ENCODE results near the gene TAGAP. TPM values are rescaled to one million over a fixed set of nuclear protein-coding genes. Genes with fewer than 3 reads are reported as not detected.

Gene TAGAP
- total RNA-seq, 1 experiment from 2014 or later: 0.30 TPM

- ChIA-PET RAD21 (ENCODE audit: low non-redundant PET in 1 of 2, low total read pairs in 2 of 2, uncharacterized antibody in 2 of 2, unreplicated experiment in 2 of 2) (no interaction called here), CTCF (interaction anchor here (0.9 to 1.3 kb wide), 5 partner anchors 40 to 781 kb away, joined by 3 to 7 read pairs (median 5); no protein-coding TSS in a partner anchor), POLR2A (interaction anchor here (0.9 to 1.2 kb wide), 4 partner anchors 8 to 133 kb away, joined by 3 to 5 read pairs (median 3); no protein-coding TSS in a partner anchor)
- ATAC-seq: peak; percentile 55
- DNase-seq (ENCODE audit: low read depth, low spot score): peak; percentile 85
- BruUV-seq (replicated peaks): no TSS peak
- Histone ChIP-seq H3K4me1 (ENCODE audit: control insufficient read depth in 1 of 2, insufficient read depth in 2 of 2, low read length in 2 of 2) (peaks cover 30 to 41% of the 10 kb centered on the region in 2 experiments), H3K9ac (ENCODE audit: low read length) (peak overlapping the region; percentile 89), H3K79me2 (ENCODE audit: insufficient read depth, low read length) (peaks cover 50% of the 10 kb centered on the region), H4K20me1 (ENCODE audit: insufficient read depth) (no peaks in the 10 kb centered on the region), H3K27ac (ENCODE audit: low read depth, low read length) (peak overlapping the region; percentile 85), H3K27me3 (ENCODE audit: insufficient read depth, low read length) (no peaks in the 10 kb centered on the region), H3K4me2 (ENCODE audit: low read length) (peak overlapping the region; percentile 92), H3K9me2 (ENCODE audit: insufficient read depth) (no peaks in the 10 kb centered on the region), H3K36me3 (ENCODE audit: control insufficient read depth in 1 of 2, insufficient read depth in 2 of 2, low read length in 2 of 2) (no peaks in the 10 kb centered on the region), H2AFZ (ENCODE audit: low read depth, low read length, poor library complexity, severe bottlenecking) (no peak overlapping the region), H3K4me3 (replicated peaks in 1 of 2; ENCODE audit: low read depth in 1 of 2, low read length in 2 of 2) (peak overlapping the region; percentile 40 to 50), H3K9me3 (ENCODE audit: control insufficient read depth in 1 of 2, insufficient read depth in 1 of 2, low read depth in 1 of 2, low read length in 2 of 2) (no peaks in the 10 kb centered on the region)
- intact Hi-C loops (cut with micrococcal nuclease): loop anchor here (10.0 kb wide), 1 partner anchor 298 kb away; no protein-coding TSS in a partner anchor
- TF ChIP-seq YY1 (IDR thresholded peaks at IDR 0.05; ENCODE audit: extremely low read depth, insufficient replicate concordance, low read depth, low read length) (peak; percentile 54), POLR2AphosphoS5 (IDR thresholded peaks at IDR 0.05; ENCODE audit: low read depth, low read length) (peak; percentile 88), POLR2A (IDR thresholded peaks at IDR 0.05; ENCODE audit: borderline replicate concordance, extremely low read depth, insufficient read depth, insufficient read length) (peak; percentile 22), ZNF274 (IDR thresholded peaks at IDR 0.05; ENCODE audit: low read depth, low read length) (no peak), RAD21 (IDR thresholded peaks at IDR 0.05; ENCODE audit: low read depth) (no peak)
These were observed 42.2 kb downstream of the TAGAP start for GRCh38 chr6:159002432-159003155.

GRCh38 chr6:158999666-159000403 is 45.0 kb downstream of the TAGAP start, which contains the start of gene RSPH3:
TSS of gene RSPH3 (minus strand) at chr6:159000202. CDS start at chr6:158999550, 652 bp downstream.
- H3K9ac ChIP-seq (ENCODE audit: low read length): peak within 1 kb of the TSS; percentile 89
- peak within 1 kb of the TSS; percentile 92 for H3K4me2 ChIP-seq (ENCODE audit: low read length)
- ATAC-seq: peak; percentile 80
- TF ChIP-seq ZFX (IDR thresholded peaks at IDR 0.05) (peak; percentile 85), ZNF274 (IDR thresholded peaks at IDR 0.05; ENCODE audit: low read depth, low read length) (no peak), POLR2A (IDR thresholded peaks at IDR 0.05; ENCODE audit: borderline replicate concordance, extremely low read depth, insufficient read depth, insufficient read length) (peak; percentile 94), YY1 (IDR thresholded peaks at IDR 0.05; ENCODE audit: extremely low read depth, insufficient replicate concordance, low read depth, low read length) (no peak), EZH2 (IDR thresholded peaks at IDR 0.05) (no peak), SIN3A (IDR thresholded peaks at IDR 0.05; ENCODE audit: low read depth) (no peak), CTCF (IDR thresholded peaks at IDR 0.05 in 2 of 3, conservative IDR thresholded peaks at IDR 0.05 in 1 of 3; ENCODE audit: borderline replicate concordance in 1 of 3, insufficient read depth in 1 of 3, low read depth in 2 of 3, low read length in 2 of 3) (0 out of 6 replicates have a peak, but pooled peaks of 1 of the 3 experiments have one; percentile 7), EGR1 (IDR thresholded peaks at IDR 0.05; ENCODE audit: low read depth) (no peak), POLR2AphosphoS5 (IDR thresholded peaks at IDR 0.05; ENCODE audit: low read depth, low read length) (peak; percentile 95), SRF (IDR thresholded peaks at IDR 0.05; ENCODE audit: low read depth) (no peak), SP1 (IDR thresholded peaks at IDR 0.05; ENCODE audit: low read depth) (no peak)
- no peaks in the 10 kb centered on the region for H4K20me1 ChIP-seq (ENCODE audit: insufficient read depth)
- no peaks in the 10 kb centered on the region for H3K27me3 ChIP-seq (ENCODE audit: insufficient read depth, low read length)
- no peaks in the 10 kb centered on the region for H3K9me3 ChIP-seq (ENCODE audit: control insufficient read depth in 1 of 2, insufficient read depth in 1 of 2, low read depth in 1 of 2, low read length in 2 of 2)
- ChIA-PET CTCF (interaction anchor here (0.7 to 1.4 kb wide), 5 partner anchors 9 to 779 kb away, joined by 3 to 4 read pairs (median 4); no protein-coding TSS in a partner anchor), RAD21 (ENCODE audit: low non-redundant PET in 1 of 2, low total read pairs in 2 of 2, uncharacterized antibody in 2 of 2, unreplicated experiment in 2 of 2) (interaction anchor here in 1 of 2 experiments (1.1 kb wide), 1 partner anchor 180 kb away, joined by 3 read pairs; the partner anchor contains the start of gene EZR), POLR2A (interaction anchor here (0.6 to 2.3 kb wide), 9 partner anchors 9 to 748 kb away, joined by 3 to 18 read pairs (median 3); partner anchors contain the start of gene EZR)
- no peaks in the 10 kb centered on the region for H3K9me2 ChIP-seq (ENCODE audit: insufficient read depth)
- peaks cover 0 to 17% of the 10 kb centered on the region in 2 experiments; a peak in 1 of 4 replicates for H3K36me3 ChIP-seq (ENCODE audit: control insufficient read depth in 1 of 2, insufficient read depth in 2 of 2, low read length in 2 of 2)
- no TSS peak for BruUV-seq (replicated peaks)
- peak; percentile 96 for DNase-seq (ENCODE audit: low read depth, low spot score)
- peak within 1 kb of the TSS; percentile 88 to 92 for H3K4me3 ChIP-seq (replicated peaks in 1 of 2; ENCODE audit: low read depth in 1 of 2, low read length in 2 of 2)
- intact Hi-C loops (cut with micrococcal nuclease): loop anchor here (5.0 to 10.0 kb wide), 3 partner anchors 148 to 355 kb away; partner anchors contain the start of gene DYNLT1
- no peak within 1 kb of the TSS for H2AFZ ChIP-seq (ENCODE audit: low read depth, low read length, poor library complexity, severe bottlenecking)
- H3K27ac ChIP-seq (ENCODE audit: low read depth, low read length): peak within 1 kb of the TSS; percentile 85
- H3K4me1 ChIP-seq (ENCODE audit: control insufficient read depth in 1 of 2, insufficient read depth in 2 of 2, low read length in 2 of 2): peaks cover 37 to 69% of the 10 kb centered on the region in 2 experiments
- H3K79me2 ChIP-seq (ENCODE audit: insufficient read depth, low read length): peaks cover 75% of the 10 kb centered on the region

Measured in HCT116 (cell line).